GM21619 (cell line): Measurements from ENCODE around the gene PGC.
A peak's percentile ranks its signal among the peaks of the same experiment; 100 is the strongest.

Source experiments
- ATAC-seq: cut with Tn5 transposase; IDR thresholded peaks from one replicate; pipeline ENCODE4 v1.9.1; 2021; ENCODE audit not compliant: unreplicated experiment

PGC gene

GRCh38 chr6:41750374-41750773, 3.2 kb upstream of the PGC start:
- ATAC-seq = no peak

- ATAC-seq = no peak
These were observed 1.3 kb upstream of the PGC start for GRCh38 chr6:41748542-41748941.

- no peak for ATAC-seq
These were observed 893 bp upstream of the PGC start for GRCh38 chr6:41748102-41748477.

GRCh38 chr6:41746107-41746506, 1.1 kb downstream of the PGC start:
- no peak for ATAC-seq

- no peak for ATAC-seq
These were observed 2.9 kb downstream of the PGC start for GRCh38 chr6:41744236-41744787.

- no peak for ATAC-seq
These were observed 3.6 kb downstream of the PGC start for GRCh38 chr6:41743406-41744235.

GRCh38 chr6:41741625-41742490, 5.3 kb downstream of the PGC start:
- ATAC-seq = no peak

- no peak for ATAC-seq
These were observed 6.6 kb downstream of the PGC start for GRCh38 chr6:41740366-41741162.

- ATAC-seq = no peak
These were observed 8.2 kb downstream of the PGC start for GRCh38 chr6:41739041-41739440.

GRCh38 chr6:41737591-41738130, 9.5 kb downstream of the PGC start:
- no peak for ATAC-seq

- ATAC-seq = no peak
These were observed 10.2 kb downstream of the PGC start for GRCh38 chr6:41736800-41737555.

GRCh38 chr6:41736186-41736733, 10.9 kb downstream of the PGC start:
- ATAC-seq = no peak

- peak; percentile 44 for ATAC-seq
These were observed 11.6 kb downstream of the PGC start, which contains the start of gene TFEB for GRCh38 chr6:41735427-41736185. TSS of gene TFEB (minus strand) at chr6:41735608. CDS start at chr6:41691213, 44,395 bp downstream.

GRCh38 chr6:41734666-41735426, 12.4 kb downstream of the PGC start:
- peak; percentile 22 for ATAC-seq

- peak; percentile 35 for ATAC-seq
These were observed 13.2 kb downstream of the PGC start for GRCh38 chr6:41733707-41734665.

GRCh38 chr6:41733360-41733706, 13.9 kb downstream of the PGC start:
- no peak for ATAC-seq
